Loucy (cell line): ENCODE results near the gene CELSR1.

Source experiments
- H2AFZ ChIP-seq: fragments of 200-600 bp; sonication (generic); 2 replicates; pipeline ENCODE4 v1.6.0; 2016; ENCODE audit warnings: antibody characterized with exemption, mild to moderate bottlenecking, low read length, moderate library complexity
- H3F3A ChIP-seq: fragments of 200-600 bp; 2 replicates; pipeline ENCODE4 v1.6.0; 2016; ENCODE audit warnings: antibody characterized with exemption, low read depth, mild to moderate bottlenecking
- H3K27me3 ChIP-seq: fragments of 200-600 bp; sonication (generic); 2 replicates; pipeline ENCODE4 v1.6.1; 2014; ENCODE audit warnings: low read length, mild to moderate bottlenecking; ENCODE audit not compliant: insufficient read depth, poor library complexity, severe bottlenecking
- H3K36me3 ChIP-seq: fragments of 200-600 bp; sonication (generic); 2 replicates; pipeline ENCODE4 v1.6.1; 2016; ENCODE audit warnings: low read length; ENCODE audit not compliant: insufficient read depth
- H3K4me1 ChIP-seq: fragments of 200-600 bp; sonication (generic); 2 replicates; pipeline ENCODE4 v1.5.1; 2014; ENCODE audit warnings: low read length, mild to moderate bottlenecking; ENCODE audit not compliant: insufficient read depth, poor library complexity, severe bottlenecking
- H3K4me2 ChIP-seq: fragments of 200-600 bp; sonication (generic); 2 replicates; pipeline ENCODE4 v1.6.0; 2014; ENCODE audit warnings: antibody characterized with exemption, low read length, low read depth, mild to moderate bottlenecking; ENCODE audit not compliant: poor library complexity, severe bottlenecking
- H3K4me3 ChIP-seq: fragments of 200-600 bp; sonication (generic); 2 replicates; pipeline ENCODE4 v1.5.1; 2014; ENCODE audit warnings: low read length, mild to moderate bottlenecking, mixed read lengths; ENCODE audit not compliant: poor library complexity, severe bottlenecking
- H3K79me2 ChIP-seq: fragments of 200-600 bp; sonication (generic); 2 replicates; pipeline ENCODE4 v1.6.1; 2014; ENCODE audit warnings: low read length; ENCODE audit not compliant: insufficient read depth
- H3K9ac ChIP-seq: fragments of 200-600 bp; sonication (generic); 2 replicates; pipeline ENCODE4 v1.6.0; 2014; ENCODE audit warnings: mild to moderate bottlenecking, low read depth, low read length, moderate library complexity; ENCODE audit not compliant: poor library complexity, severe bottlenecking
- H3K9me2 ChIP-seq: fragments of 200-600 bp; sonication (generic); replicated peaks from 2 replicates; pipeline ENCODE4 v1.6.1; 2016; ENCODE audit warnings: low read depth, low read length, mixed read lengths
- H3K9me3 ChIP-seq: fragments of 200-600 bp; sonication (generic); 2 replicates; pipeline ENCODE4 v1.6.1; 2014; ENCODE audit warnings: mild to moderate bottlenecking, antibody characterized with exemption, low read length, low read depth; ENCODE audit not compliant: insufficient read depth
- H4K20me1 ChIP-seq: fragments of 200-600 bp; sonication (generic); 2 replicates; pipeline ENCODE4 v1.6.0; 2014; ENCODE audit warnings: antibody characterized with exemption, low read length, mild to moderate bottlenecking; ENCODE audit not compliant: insufficient read depth, poor library complexity, severe bottlenecking
- CTCF ChIP-seq: fragments of 200-600 bp; sonication (generic); conservative IDR thresholded peaks from 2 replicates; pipeline ENCODE4 v1.5.1; 2014; ENCODE audit warnings: mild to moderate bottlenecking, antibody characterized with exemption, low read length
- EZH2phosphoT487 ChIP-seq: fragments of 200-600 bp; IDR thresholded peaks from 2 replicates; pipeline ENCODE4 v1.6.1; 2018; ENCODE audit warnings: antibody characterized with exemption, mild to moderate bottlenecking, moderate library complexity, borderline replicate concordance

The CELSR1 gene

GRCh38 chr22:46508491-46508999, 28.9 kb downstream of the CELSR1 start:
- Histone ChIP-seq H3K4me3 (no peak overlapping the region), H4K20me1 (no peaks in the 10 kb centered on the region), H2AFZ (no peak overlapping the region), H3K9me2 (no peaks in the 10 kb centered on the region), H3K9me3 (no peaks in the 10 kb centered on the region), H3K79me2 (no peaks in the 10 kb centered on the region), H3K9ac (no peak overlapping the region), H3F3A (no peaks in the 10 kb centered on the region), H3K36me3 (no peaks in the 10 kb centered on the region), H3K4me1 (no peaks in the 10 kb centered on the region), H3K27me3 (no peaks in the 10 kb centered on the region), H3K4me2 (no peak overlapping the region)
- TF ChIP-seq EZH2phosphoT487 (no peak), CTCF (no peak)

GRCh38 chr22:46507451-46508425, 29.7 kb downstream of the CELSR1 start:
- H3K4me1 ChIP-seq, result no peaks in the 10 kb centered on the region
- TF ChIP-seq CTCF (no peak), EZH2phosphoT487 (no peak)

GRCh38 chr22:46504584-46504983, 32.8 kb downstream of the CELSR1 start:
- Histone ChIP-seq H3K4me1 (peaks cover under 1% of the 10 kb centered on the region), H3K4me3 (no peak overlapping the region), H3K27me3 (no peaks in the 10 kb centered on the region), H3F3A (no peaks in the 10 kb centered on the region), H3K9me3 (no peaks in the 10 kb centered on the region), H3K36me3 (no peaks in the 10 kb centered on the region), H2AFZ (no peak overlapping the region), H3K79me2 (no peaks in the 10 kb centered on the region), H3K4me2 (no peak overlapping the region), H4K20me1 (no peaks in the 10 kb centered on the region), H3K9ac (no peak overlapping the region), H3K9me2 (no peaks in the 10 kb centered on the region)
- TF ChIP-seq EZH2phosphoT487, result no peak
- no peak for TF ChIP-seq CTCF

More at GRCh38 chr22:46507451-46508425, 29.7 kb downstream of the CELSR1 start:
- no peaks in the 10 kb centered on the region for H4K20me1 ChIP-seq
- no peak overlapping the region for H2AFZ ChIP-seq
- no peaks in the 10 kb centered on the region for H3K9me3 ChIP-seq
- H3K9ac ChIP-seq, result no peak overlapping the region
- H3K9me2 ChIP-seq, result no peaks in the 10 kb centered on the region
- H3K4me2 ChIP-seq, result no peak overlapping the region
- no peaks in the 10 kb centered on the region for H3F3A ChIP-seq
- no peaks in the 10 kb centered on the region for H3K79me2 ChIP-seq
- H3K4me3 ChIP-seq, result no peak overlapping the region
- H3K36me3 ChIP-seq, result no peaks in the 10 kb centered on the region
- no peaks in the 10 kb centered on the region for H3K27me3 ChIP-seq
